Measurements from ENCODE around the gene DTNA.

The DTNA gene

DNA sequence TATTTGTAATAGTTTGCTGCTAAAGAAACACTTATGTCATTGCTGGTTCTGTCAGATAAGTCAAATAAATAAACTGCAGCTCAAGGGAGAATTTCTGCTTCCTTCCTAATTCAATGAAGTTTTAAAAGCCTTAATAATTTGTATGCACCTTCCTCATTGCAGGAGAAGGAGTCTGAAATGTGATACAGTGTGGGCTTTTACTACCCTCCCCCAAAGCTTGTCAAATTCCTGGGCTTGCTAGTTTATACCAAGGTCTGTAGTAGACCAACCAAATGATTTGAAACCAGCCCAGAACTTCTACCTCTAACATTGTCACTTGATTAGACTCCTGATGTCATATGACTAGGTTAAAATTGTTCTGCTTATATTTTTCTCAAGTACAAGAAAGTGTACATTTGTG, 131.8 kb downstream of the DTNA start:
- no peak for TF ChIP-seq SUZ12 (IDR thresholded peaks at IDR 0.05; ENCODE audit: extremely low read depth, insufficient read depth, insufficient read length)
- no peak for TF ChIP-seq ZNF274 (IDR thresholded peaks at IDR 0.05; ENCODE audit: low read depth, low read length)
- no peak for TF ChIP-seq YY1 (IDR thresholded peaks at IDR 0.05; ENCODE audit: insufficient read depth, insufficient read length)
- no peak for DNase-seq (ENCODE audit: low read depth, low spot score)
- Histone ChIP-seq H3K4me3 (ENCODE audit: insufficient read length, low read depth) (no peak overlapping the region), H3K9me3 (ENCODE audit: insufficient read depth, low read length) (no peaks in the 10 kb centered on the region), H3K4me1 (ENCODE audit: insufficient read depth, insufficient read length) (no peaks in the 10 kb centered on the region), H3K9ac (ENCODE audit: insufficient read length, low read depth) (no peak overlapping the region), H3K36me3 (ENCODE audit: insufficient read depth, insufficient read length, low read length) (no peaks in the 10 kb centered on the region), H3K27me3 (ENCODE audit: insufficient read depth, insufficient read length) (no peaks in the 10 kb centered on the region)

- no peak for DNase-seq (ENCODE audit: low read depth, low spot score)
- Histone ChIP-seq H3K9me3 (ENCODE audit: insufficient read depth, low read length) (no peaks in the 10 kb centered on the region; the same call in 1 of the 2 replicates), H3K4me3 (ENCODE audit: insufficient read length, low read depth) (no peak overlapping the region), H3K36me3 (ENCODE audit: insufficient read depth, insufficient read length, low read length) (no peaks in the 10 kb centered on the region), H3K4me1 (ENCODE audit: insufficient read depth, insufficient read length) (no peaks in the 10 kb centered on the region), H3K9ac (ENCODE audit: insufficient read length, low read depth) (no peak overlapping the region), H3K27me3 (ENCODE audit: insufficient read depth, insufficient read length) (no peaks in the 10 kb centered on the region)
- TF ChIP-seq YY1 (IDR thresholded peaks at IDR 0.05; ENCODE audit: insufficient read depth, insufficient read length) (no peak), ZNF274 (IDR thresholded peaks at IDR 0.05; ENCODE audit: low read depth, low read length) (no peak), SUZ12 (IDR thresholded peaks at IDR 0.05; ENCODE audit: extremely low read depth, insufficient read depth, insufficient read length) (no peak)
These were observed 134.0 kb downstream of the DTNA start for GRCh38 chr18:34844072-34844471.

DNA sequence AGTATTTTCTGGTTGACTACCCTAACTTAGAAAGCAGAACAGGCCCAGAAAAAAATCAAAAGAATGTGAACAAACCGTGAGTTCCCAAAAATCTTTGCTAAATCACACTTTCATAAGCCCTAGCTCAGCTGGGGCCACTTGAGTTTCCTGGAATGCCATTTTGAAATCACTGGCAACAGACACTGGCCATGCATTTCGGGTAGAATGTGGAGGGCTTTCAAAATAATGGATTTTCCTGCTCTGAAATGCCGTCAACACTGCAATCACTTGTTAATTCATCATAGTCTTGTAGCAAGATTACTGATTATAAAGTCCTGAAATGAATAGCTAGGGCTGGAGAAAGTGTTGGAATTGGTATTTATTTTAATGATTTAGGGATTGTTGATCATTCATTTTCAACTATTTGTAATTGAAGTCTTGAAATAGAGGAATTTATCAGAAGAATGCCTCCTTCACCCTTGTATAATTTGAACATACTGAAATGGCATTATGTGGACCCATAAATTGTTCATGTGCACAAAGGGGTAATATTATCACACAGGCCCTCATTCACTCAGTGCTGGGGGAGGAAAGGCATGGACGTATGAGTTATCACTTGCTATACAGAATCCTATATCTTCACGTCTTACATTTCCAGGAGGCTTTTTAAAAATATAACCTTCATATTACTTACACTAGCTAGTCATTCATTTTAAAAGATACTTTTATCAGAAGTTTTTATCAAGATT, 134.8 kb downstream of the DTNA start:
- Histone ChIP-seq H3K27me3 (ENCODE audit: insufficient read depth, insufficient read length) (no peaks in the 10 kb centered on the region), H3K9ac (ENCODE audit: insufficient read length, low read depth) (no peak overlapping the region), H3K36me3 (ENCODE audit: insufficient read depth, insufficient read length, low read length) (no peaks in the 10 kb centered on the region), H3K4me1 (ENCODE audit: insufficient read depth, insufficient read length) (no peaks in the 10 kb centered on the region), H3K9me3 (ENCODE audit: insufficient read depth, low read length) (no peaks in the 10 kb centered on the region; the same call in 1 of the 2 replicates), H3K4me3 (ENCODE audit: insufficient read length, low read depth) (no peak overlapping the region)
- no peak for DNase-seq (ENCODE audit: low read depth, low spot score)
- TF ChIP-seq YY1 (IDR thresholded peaks at IDR 0.05; ENCODE audit: insufficient read depth, insufficient read length) (no peak), SUZ12 (IDR thresholded peaks at IDR 0.05; ENCODE audit: extremely low read depth, insufficient read depth, insufficient read length) (no peak), ZNF274 (IDR thresholded peaks at IDR 0.05; ENCODE audit: low read depth, low read length) (no peak)

- Histone ChIP-seq H3K36me3 (ENCODE audit: insufficient read depth, insufficient read length, low read length) (no peaks in the 10 kb centered on the region), H3K4me1 (ENCODE audit: insufficient read depth, insufficient read length) (no peaks in the 10 kb centered on the region), H3K4me3 (ENCODE audit: insufficient read length, low read depth) (no peak overlapping the region), H3K9ac (ENCODE audit: insufficient read length, low read depth) (no peak overlapping the region), H3K27me3 (ENCODE audit: insufficient read depth, insufficient read length) (no peaks in the 10 kb centered on the region), H3K9me3 (ENCODE audit: insufficient read depth, low read length) (no peaks in the 10 kb centered on the region; the same call in 1 of the 2 replicates)
- TF ChIP-seq ZNF274 (IDR thresholded peaks at IDR 0.05; ENCODE audit: low read depth, low read length) (no peak), SUZ12 (IDR thresholded peaks at IDR 0.05; ENCODE audit: extremely low read depth, insufficient read depth, insufficient read length) (no peak), YY1 (IDR thresholded peaks at IDR 0.05; ENCODE audit: insufficient read depth, insufficient read length) (no peak)
- peak; percentile 49 for DNase-seq (ENCODE audit: low read depth, low spot score)
These were observed 137.3 kb downstream of the DTNA start for GRCh38 chr18:34847408-34847807.

DNA sequence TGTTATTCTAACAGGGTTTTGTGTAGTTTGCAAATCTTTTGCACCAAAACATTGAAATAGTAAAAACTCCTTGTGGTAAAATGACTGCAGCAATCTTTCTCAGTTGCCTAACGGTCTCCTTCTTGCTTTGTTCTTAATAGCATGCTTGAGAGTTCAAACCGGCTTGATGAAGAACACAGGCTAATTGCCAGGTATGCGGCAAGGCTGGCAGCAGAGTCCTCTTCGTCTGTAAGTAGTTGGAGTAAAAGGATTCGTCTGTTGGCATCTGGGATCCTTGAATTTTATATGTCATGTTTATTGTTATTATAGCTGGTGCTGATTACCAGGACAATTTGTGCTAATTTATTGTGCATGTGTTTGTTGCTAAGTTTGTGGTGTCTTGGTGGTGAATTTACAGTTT, 138.1 kb downstream of the DTNA start:
- no peak overlapping the region for H3K4me3 ChIP-seq (ENCODE audit: insufficient read length, low read depth)
- no peak for TF ChIP-seq SUZ12 (IDR thresholded peaks at IDR 0.05; ENCODE audit: extremely low read depth, insufficient read depth, insufficient read length)
- no peak for TF ChIP-seq ZNF274 (IDR thresholded peaks at IDR 0.05; ENCODE audit: low read depth, low read length)
- TF ChIP-seq YY1 (IDR thresholded peaks at IDR 0.05; ENCODE audit: insufficient read depth, insufficient read length) = no peak
- no peak overlapping the region for H3K9ac ChIP-seq (ENCODE audit: insufficient read length, low read depth)
- H3K27me3 ChIP-seq (ENCODE audit: insufficient read depth, insufficient read length) = no peaks in the 10 kb centered on the region
- no peaks in the 10 kb centered on the region; the same call in 1 of the 2 replicates for H3K9me3 ChIP-seq (ENCODE audit: insufficient read depth, low read length)
- H3K4me1 ChIP-seq (ENCODE audit: insufficient read depth, insufficient read length) = no peaks in the 10 kb centered on the region
- no peak for DNase-seq (ENCODE audit: low read depth, low spot score)
- no peaks in the 10 kb centered on the region for H3K36me3 ChIP-seq (ENCODE audit: insufficient read depth, insufficient read length, low read length)

- Histone ChIP-seq H3K27me3 (ENCODE audit: insufficient read depth, insufficient read length) (no peaks in the 10 kb centered on the region), H3K4me3 (ENCODE audit: insufficient read length, low read depth) (no peak overlapping the region), H3K9ac (ENCODE audit: insufficient read length, low read depth) (no peak overlapping the region), H3K9me3 (ENCODE audit: insufficient read depth, low read length) (no peaks in the 10 kb centered on the region; the same call in 1 of the 2 replicates), H3K36me3 (ENCODE audit: insufficient read depth, insufficient read length, low read length) (no peaks in the 10 kb centered on the region), H3K4me1 (ENCODE audit: insufficient read depth, insufficient read length) (no peaks in the 10 kb centered on the region)
- no peak for DNase-seq (ENCODE audit: low read depth, low spot score)
- TF ChIP-seq SUZ12 (IDR thresholded peaks at IDR 0.05; ENCODE audit: extremely low read depth, insufficient read depth, insufficient read length) (no peak), ZNF274 (IDR thresholded peaks at IDR 0.05; ENCODE audit: low read depth, low read length) (no peak)
These were observed 138.6 kb downstream of the DTNA start for GRCh38 chr18:34848695-34849094.

- H3K9me3 ChIP-seq (ENCODE audit: insufficient read depth, low read length) = no peaks in the 10 kb centered on the region; the same call in 1 of the 2 replicates
- H3K4me1 ChIP-seq (ENCODE audit: insufficient read depth, insufficient read length) = no peaks in the 10 kb centered on the region
- H3K9ac ChIP-seq (ENCODE audit: insufficient read length, low read depth) = no peak overlapping the region
- H3K4me3 ChIP-seq (ENCODE audit: insufficient read length, low read depth) = no peak overlapping the region
- no peak for DNase-seq (ENCODE audit: low read depth, low spot score)
- H3K27me3 ChIP-seq (ENCODE audit: insufficient read depth, insufficient read length) = no peaks in the 10 kb centered on the region
- H3K36me3 ChIP-seq (ENCODE audit: insufficient read depth, insufficient read length, low read length) = no peaks in the 10 kb centered on the region
- TF ChIP-seq SUZ12 (IDR thresholded peaks at IDR 0.05; ENCODE audit: extremely low read depth, insufficient read depth, insufficient read length) (no peak), ZNF274 (IDR thresholded peaks at IDR 0.05; ENCODE audit: low read depth, low read length) (no peak), YY1 (IDR thresholded peaks at IDR 0.05; ENCODE audit: insufficient read depth, insufficient read length) (no peak)
These were observed 147.2 kb downstream of the DTNA start for GRCh38 chr18:34857320-34857719.
